Panc1 (cell line): ENCODE measurements around the gene PTPRJ. TPM values are rescaled to one million over a fixed set of nuclear protein-coding genes. Genes with fewer than 3 reads are reported as not detected.

Experiments
- ATAC-seq: fragments of 200-7000 bp; cut with Tn5 transposase; 2 replicates; pipeline ENCODE4 v1.9.1; 2020; ENCODE audit warnings: mild to moderate bottlenecking, moderate library complexity
- BruUV-seq: library from RNA; stranded (reverse); fragments of 400-500 nt; replicated peaks from 2 replicates; lab custom pipeline; 2021; lab: Mats Ljungman, UMichigan
- CTCF ChIA-PET: fragments of 300-600 bp; sonication (Branson Sonifier 250); formaldehyde crosslinking; loops from one replicate; lab custom pipeline; 2022; ENCODE audit warnings: antibody characterized with exemption; lab: Charles Lee
- POLR2A ChIA-PET: fragments of 300-600 bp; sonication (Branson Sonifier 250); formaldehyde crosslinking; loops from one replicate; lab custom pipeline; 2022; ENCODE audit warnings: antibody characterized with exemption; lab: Charles Lee
- DNase-seq: peaks from one replicate; pipeline ENCODE4 v3.0.0-alpha.2; 2010; ENCODE audit warnings: low read depth, low spot score
- H3K27ac ChIP-seq: 2 replicates; pipeline ENCODE4 v1.5.1; 2011; ENCODE audit warnings: mild to moderate bottlenecking, low read length, inconsistent platforms
- H3K27me3 ChIP-seq: fragments of 200-500 bp; sonication (Bioruptor generic); 2 replicates; pipeline ENCODE4 v1.6.0; 2014; ENCODE audit warnings: low read length, inconsistent platforms; ENCODE audit not compliant: control insufficient read depth, insufficient read depth
- H3K36me3 ChIP-seq: fragments of 200-500 bp; sonication (Bioruptor generic); 2 replicates; pipeline ENCODE4 v1.5.1; 2014; ENCODE audit warnings: inconsistent platforms, mild to moderate bottlenecking, low read length, moderate library complexity; ENCODE audit not compliant: control insufficient read depth, insufficient read depth
- H3K4me1 ChIP-seq: 2 replicates; pipeline ENCODE4 v1.5.1; 2011; ENCODE audit warnings: inconsistent platforms, mild to moderate bottlenecking, low read length, moderate library complexity; ENCODE audit not compliant: control insufficient read depth, insufficient read depth
- H3K4me3 ChIP-seq, 2 experiments: 2 replicates each; pipeline ENCODE4 v1.5.1; 2011 to 2012; ENCODE audit warnings: low read depth in 2 of 2, low read length in 2 of 2, mild to moderate bottlenecking in 2 of 2, inconsistent platforms in 1 of 2, moderate library complexity in 1 of 2
- H3K9me3 ChIP-seq: fragments of 200-500 bp; sonication (Bioruptor generic); 2 replicates; pipeline ENCODE4 v1.5.1; 2014; ENCODE audit warnings: low read depth, mild to moderate bottlenecking, inconsistent platforms, low read length, moderate library complexity; ENCODE audit not compliant: control insufficient read depth, insufficient read depth
- CTCF ChIP-seq: fragments of 450-650 bp; IDR thresholded peaks from 2 replicates; pipeline ENCODE4 v1.5.1; 2017; ENCODE audit warnings: mild to moderate bottlenecking
- POLR2AphosphoS5 ChIP-seq: IDR thresholded peaks from 2 replicates; pipeline ENCODE4 v1.6.1; 2012; ENCODE audit warnings: mild to moderate bottlenecking, low read depth, low read length, moderate library complexity
- REST ChIP-seq, 2 experiments: IDR thresholded peaks; 2 replicates each; pipeline ENCODE4 v1.6.1; 2011 to 2012; ENCODE audit warnings: low read depth in 2 of 2, control low read depth in 1 of 2, low read length in 1 of 2, mild to moderate bottlenecking in 1 of 2, moderate library complexity in 1 of 2; ENCODE audit not compliant: insufficient read depth in 1 of 2
- SIN3A ChIP-seq: IDR thresholded peaks from 2 replicates; pipeline ENCODE4 v1.6.1; 2012; ENCODE audit warnings: low read depth, mild to moderate bottlenecking, low read length, moderate library complexity, borderline replicate concordance; ENCODE audit not compliant: insufficient read depth
- TCF7L2 ChIP-seq: IDR thresholded peaks from 2 replicates; pipeline ENCODE4 v1.6.1; 2011; ENCODE audit warnings: mild to moderate bottlenecking, low read depth, low read length, inconsistent platforms
- in situ Hi-C: cut with HindIII; loops from 2 replicates; pipeline ENCODE4 v1.10.0; 2016; ENCODE audit warnings: low sequenced_read_pairs, low pct_unique_long_range_greater_than_20kb
- intact Hi-C: fragments of 100-400 bp; cut with micrococcal nuclease; formaldehyde crosslinking; loops from one replicate; pipeline ENCODE4 v1.10.0; 2022; ENCODE audit not compliant: unreplicated experiment
- total RNA-seq: library from RNA; stranded (reverse); gene quantifications from one replicate; pipeline ENCODE4 v1.2.1, GENCODE V29; 2021; ENCODE audit not compliant: unreplicated experiment

PTPRJ gene
- total RNA-seq, 1 experiment from 2014 or later, result 73.6 TPM

DNA sequence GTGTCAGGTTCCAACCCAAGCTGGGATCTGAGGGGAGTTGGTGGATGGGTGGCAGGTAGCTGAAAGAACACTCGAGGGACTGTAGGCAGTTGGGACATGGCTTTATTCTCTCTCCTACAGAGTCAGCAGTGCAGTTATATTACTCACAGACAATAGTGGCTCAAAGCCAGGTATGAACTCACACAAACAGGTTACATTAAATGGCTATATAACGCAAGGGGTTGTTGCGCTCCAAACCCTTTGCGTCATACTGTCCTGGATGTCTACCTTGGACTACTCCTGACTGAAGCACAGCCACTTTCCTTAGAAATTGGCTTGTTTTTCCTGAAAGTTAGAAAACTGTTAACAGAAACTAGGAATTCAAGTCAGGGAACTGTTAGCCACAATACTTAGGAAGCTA, 169.9 kb downstream of the PTPRJ start:
- CTCF ChIA-PET, result no interaction called here
- no peaks in the 10 kb centered on the region; the same call in 1 of the 2 replicates for H3K9me3 ChIP-seq
- H3K36me3 ChIP-seq, result peaks cover 13% of the 10 kb centered on the region
- POLR2A ChIA-PET, result no interaction called here
- intact Hi-C loops (no loop called here), in situ Hi-C loops (no loop called here)
- ATAC-seq (no peak), DNase-seq (no peak)
- no peak for TF ChIP-seq CTCF
- TF ChIP-seq TCF7L2, result no peak
- no peak for TF ChIP-seq POLR2AphosphoS5
- no peak for TF ChIP-seq REST (IDR thresholded peaks at IDR 0.05; ENCODE audit: insufficient read depth in 1 of 2, low read depth in 2 of 2, low read length in 1 of 2)
- no peak for TF ChIP-seq SIN3A
- H3K4me1 ChIP-seq, result no peaks in the 10 kb centered on the region
- no peak overlapping the region for H3K27ac ChIP-seq
- H3K27me3 ChIP-seq, result no peaks in the 10 kb centered on the region
- no peak overlapping the region for H3K4me3 ChIP-seq
- no TSS peak for BruUV-seq

- Histone ChIP-seq H3K4me3 (no peak overlapping the region), H3K9me3 (no peaks in the 10 kb centered on the region; the same call in 1 of the 2 replicates), H3K27me3 (no peaks in the 10 kb centered on the region), H3K27ac (no peak overlapping the region), H3K4me1 (no peaks in the 10 kb centered on the region), H3K36me3 (peaks cover 17% of the 10 kb centered on the region)
- intact Hi-C loops, result no loop called here
- in situ Hi-C loops, result no loop called here
- ChIA-PET POLR2A (no interaction called here), CTCF (no interaction called here)
- TF ChIP-seq REST (IDR thresholded peaks at IDR 0.05; ENCODE audit: insufficient read depth in 1 of 2, low read depth in 2 of 2, low read length in 1 of 2) (no peak), CTCF (no peak), TCF7L2 (no peak), POLR2AphosphoS5 (no peak), SIN3A (no peak)
- DNase-seq (no peak), ATAC-seq (no peak)
- BruUV-seq, result no TSS peak
These were observed 173.8 kb downstream of the PTPRJ start for GRCh38 chr11:48154151-48154550.
